ENCODE results near the gene KDF1.
"Not testable (repeated sequence)": the region's sequence is repeated elsewhere in the genome, so short reads cannot be mapped to it uniquely, and the experiment has no call there.

Gene KDF1

DNA sequence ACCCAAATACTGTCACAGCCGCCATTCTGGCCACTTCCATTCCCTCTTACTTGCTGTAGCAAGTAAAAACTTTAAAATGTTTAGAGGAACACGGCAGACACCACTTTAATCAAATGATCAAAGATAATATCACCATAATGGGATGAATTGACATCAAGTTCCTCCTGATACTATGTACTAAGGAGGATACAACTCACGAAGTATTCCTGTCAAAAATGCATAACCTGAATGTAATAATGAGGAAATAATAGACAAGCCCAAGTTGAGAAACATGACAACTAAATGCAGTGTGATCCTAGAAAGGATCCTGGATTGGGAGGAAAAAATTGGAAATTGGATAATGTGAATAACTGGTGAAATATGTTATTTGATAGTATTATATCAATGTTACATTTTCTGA, 3.9 kb downstream of the KDF1 start:
- TF ChIP-seq, protein P1, sequence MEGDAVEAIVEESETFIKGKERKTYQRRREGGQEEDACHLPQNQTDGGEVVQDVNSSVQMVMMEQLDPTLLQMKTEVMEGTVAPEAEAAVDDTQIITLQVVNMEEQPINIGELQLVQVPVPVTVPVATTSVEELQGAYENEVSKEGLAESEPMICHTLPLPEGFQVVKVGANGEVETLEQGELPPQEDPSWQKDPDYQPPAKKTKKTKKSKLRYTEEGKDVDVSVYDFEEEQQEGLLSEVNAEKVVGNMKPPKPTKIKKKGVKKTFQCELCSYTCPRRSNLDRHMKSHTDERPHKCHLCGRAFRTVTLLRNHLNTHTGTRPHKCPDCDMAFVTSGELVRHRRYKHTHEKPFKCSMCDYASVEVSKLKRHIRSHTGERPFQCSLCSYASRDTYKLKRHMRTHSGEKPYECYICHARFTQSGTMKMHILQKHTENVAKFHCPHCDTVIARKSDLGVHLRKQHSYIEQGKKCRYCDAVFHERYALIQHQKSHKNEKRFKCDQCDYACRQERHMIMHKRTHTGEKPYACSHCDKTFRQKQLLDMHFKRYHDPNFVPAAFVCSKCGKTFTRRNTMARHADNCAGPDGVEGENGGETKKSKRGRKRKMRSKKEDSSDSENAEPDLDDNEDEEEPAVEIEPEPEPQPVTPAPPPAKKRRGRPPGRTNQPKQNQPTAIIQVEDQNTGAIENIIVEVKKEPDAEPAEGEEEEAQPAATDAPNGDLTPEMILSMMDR (IDR thresholded peaks at IDR 0.05; ENCODE audit: low read length, missing control alignments), result no peak
- no peak for DNase-seq (ENCODE audit: low read depth)
- no peak overlapping the region for H3K4me3 ChIP-seq (replicated peaks; ENCODE audit: low read depth, low read length)

DNA sequence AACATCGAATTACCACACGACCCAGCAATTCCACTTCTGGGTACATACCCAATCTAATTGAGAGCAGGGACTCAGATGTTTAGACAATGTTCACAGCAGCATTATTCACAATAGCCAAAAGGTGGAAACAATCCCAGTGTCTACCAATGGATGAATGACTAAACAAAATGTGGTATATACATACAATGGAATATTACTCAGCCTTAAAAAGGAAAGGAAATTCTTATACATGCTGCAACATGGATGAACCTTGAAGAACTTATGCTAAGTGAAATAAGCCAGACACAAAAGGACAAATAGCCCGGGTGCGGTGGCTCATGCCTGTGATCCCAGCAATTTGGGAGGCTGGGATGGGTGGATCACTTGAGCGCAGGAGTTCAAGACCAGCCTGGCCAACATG, 6.9 kb downstream of the KDF1 start:
- TF ChIP-seq, protein P1 (IDR thresholded peaks at IDR 0.05; ENCODE audit: low read length, missing control alignments), result no peak
- H3K4me3 ChIP-seq (replicated peaks; ENCODE audit: low read depth, low read length), result no peak overlapping the region
- no peak for DNase-seq (ENCODE audit: low read depth)

DNA sequence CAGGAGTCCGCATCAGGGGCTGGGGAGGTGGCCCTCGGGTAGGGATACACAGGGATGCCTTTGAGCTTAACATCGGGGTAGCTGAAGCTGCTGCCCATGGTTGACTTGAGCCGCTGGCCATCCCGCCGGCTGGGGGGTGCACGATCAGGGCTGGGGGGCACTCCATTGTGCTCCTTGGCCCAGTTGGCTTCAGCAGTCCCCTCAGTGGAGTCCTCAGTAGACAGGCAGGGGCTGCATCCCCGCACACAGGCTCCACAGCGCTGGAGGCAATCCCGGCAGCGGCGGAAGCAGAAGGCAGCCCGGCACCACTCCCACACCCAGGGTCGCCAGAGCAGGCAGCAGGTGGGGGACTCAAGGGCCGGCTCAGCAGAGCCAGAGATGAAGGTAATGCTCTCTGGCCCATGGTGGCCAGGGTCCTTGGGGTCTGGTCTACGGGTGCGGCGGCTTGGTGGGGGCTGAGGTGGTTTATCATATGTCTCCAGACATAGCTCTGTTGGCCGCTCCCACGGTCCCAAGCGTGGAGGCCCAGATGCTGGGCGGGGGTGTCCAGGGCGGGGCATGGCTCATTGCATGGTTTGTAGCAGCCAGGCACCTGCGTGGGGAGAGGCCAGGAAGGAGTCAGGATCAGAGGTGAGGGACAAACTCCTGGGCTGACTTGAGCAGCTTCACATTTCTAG, 8.3 kb downstream of the KDF1 start:
- no peak overlapping the region for H3K4me3 ChIP-seq (replicated peaks; ENCODE audit: low read depth, low read length)
- TF ChIP-seq, protein P1 (IDR thresholded peaks at IDR 0.05; ENCODE audit: low read length, missing control alignments), result no peak
- no peak for DNase-seq (ENCODE audit: low read depth)

DNA sequence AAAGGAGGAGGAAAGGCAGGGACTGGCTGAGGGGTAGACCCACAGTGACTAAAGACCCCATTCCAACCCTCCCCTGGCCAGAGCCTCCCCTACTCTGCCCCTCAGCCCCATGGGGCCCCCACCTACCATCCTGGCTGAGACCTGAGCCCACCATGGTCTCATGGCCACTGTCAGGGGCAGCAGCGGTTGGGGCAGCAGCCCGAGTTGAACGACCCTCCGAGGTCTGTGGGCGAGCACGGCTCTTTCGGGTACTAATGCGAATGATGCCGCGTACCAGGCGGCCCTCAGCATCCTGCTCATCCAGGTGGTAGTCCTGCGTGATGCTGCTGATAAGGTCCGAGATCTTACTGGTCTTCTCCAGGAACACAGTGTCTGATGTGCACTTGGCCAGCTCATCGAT, 9.1 kb downstream of the KDF1 start:
- TF ChIP-seq, protein P1 (IDR thresholded peaks at IDR 0.05; ENCODE audit: low read length, missing control alignments), result no peak
- H3K4me3 ChIP-seq (replicated peaks; ENCODE audit: low read depth, low read length), result no peak overlapping the region
- DNase-seq (ENCODE audit: low read depth), result no peak

DNA sequence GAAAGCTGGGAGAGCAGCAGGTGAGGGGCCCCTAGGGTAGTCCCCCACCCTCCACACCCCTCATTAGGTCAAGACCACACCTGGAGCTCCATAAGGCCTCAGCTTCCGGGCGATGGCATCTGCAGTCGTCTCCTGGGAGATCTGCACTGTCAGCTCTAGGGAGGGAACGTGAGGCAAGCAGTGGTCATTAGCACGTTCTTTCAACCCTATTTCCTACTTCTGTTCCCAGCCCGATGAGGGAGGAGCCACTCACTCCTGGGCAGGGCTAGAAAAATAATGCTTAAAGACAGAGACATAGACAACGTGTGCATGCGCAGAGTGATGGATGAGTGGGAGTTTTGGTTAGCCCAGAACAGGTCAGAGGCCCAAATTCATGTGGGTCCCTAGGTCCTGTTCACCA, 9.7 kb downstream of the KDF1 start:
- no peak overlapping the region for H3K4me3 ChIP-seq (replicated peaks; ENCODE audit: low read depth, low read length)
- DNase-seq (ENCODE audit: low read depth), result no peak
- TF ChIP-seq, protein P1 (IDR thresholded peaks at IDR 0.05; ENCODE audit: low read length, missing control alignments), result no peak

DNA sequence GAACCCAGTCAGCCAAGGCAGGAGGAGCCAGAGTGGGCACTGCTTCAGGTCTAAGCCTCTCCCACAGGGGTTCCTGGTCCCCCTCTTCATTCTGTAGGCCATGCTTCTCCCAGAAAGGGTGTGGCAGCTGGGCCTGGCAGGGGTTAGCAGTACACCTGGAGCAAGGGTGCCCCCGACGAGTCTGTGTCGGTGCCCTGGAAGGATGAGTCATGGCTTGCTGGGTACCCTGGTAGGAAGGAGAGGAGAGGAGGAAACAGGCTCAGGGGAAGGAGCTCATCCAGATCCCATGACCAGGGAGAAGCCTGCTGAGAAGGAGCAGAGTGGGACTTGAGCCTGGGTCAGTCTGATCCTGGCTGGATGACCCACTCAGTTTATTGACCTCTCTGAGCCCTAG, 10.3 kb downstream of the KDF1 start:
- TF ChIP-seq, protein P1 (IDR thresholded peaks at IDR 0.05; ENCODE audit: low read length, missing control alignments), result no peak
- no peak overlapping the region for H3K4me3 ChIP-seq (replicated peaks; ENCODE audit: low read depth, low read length)
- DNase-seq (ENCODE audit: low read depth), result no peak

DNA sequence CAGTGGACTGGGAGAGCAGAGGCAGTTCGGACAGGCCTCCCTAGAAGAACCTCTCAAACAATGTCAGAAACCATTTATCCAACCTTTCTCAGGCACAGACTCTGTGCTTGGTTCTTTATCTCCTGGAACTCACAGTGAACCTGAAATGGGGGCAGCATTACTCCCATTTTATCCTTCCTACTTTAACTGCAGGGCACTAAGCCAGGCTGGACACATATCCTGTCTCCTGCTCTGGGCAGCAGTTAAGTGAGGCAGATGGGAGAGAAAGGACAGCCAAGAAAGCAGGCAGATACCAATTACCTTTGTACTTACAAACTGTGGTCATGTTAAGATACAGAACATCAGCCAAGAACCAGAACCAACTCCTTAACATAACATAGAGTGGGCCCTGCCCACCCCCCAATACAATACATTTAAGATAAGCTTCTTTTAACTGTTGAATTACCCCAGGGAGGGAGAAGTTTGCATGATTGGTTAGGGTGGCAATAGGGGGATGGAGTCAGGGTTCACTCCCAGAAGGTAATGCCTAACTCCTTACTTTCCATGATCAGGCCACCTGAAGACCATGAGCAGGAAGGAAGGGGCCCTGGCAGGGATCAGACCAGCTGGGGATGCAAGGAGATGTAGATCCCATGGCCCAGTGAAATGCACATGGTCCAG, 10.9 kb downstream of the KDF1 start:
- DNase-seq (ENCODE audit: low read depth), result peak; percentile 23
- no peak overlapping the region for H3K4me3 ChIP-seq (replicated peaks; ENCODE audit: low read depth, low read length)
- TF ChIP-seq, protein P1 (IDR thresholded peaks at IDR 0.05; ENCODE audit: low read length, missing control alignments), result no peak

DNA sequence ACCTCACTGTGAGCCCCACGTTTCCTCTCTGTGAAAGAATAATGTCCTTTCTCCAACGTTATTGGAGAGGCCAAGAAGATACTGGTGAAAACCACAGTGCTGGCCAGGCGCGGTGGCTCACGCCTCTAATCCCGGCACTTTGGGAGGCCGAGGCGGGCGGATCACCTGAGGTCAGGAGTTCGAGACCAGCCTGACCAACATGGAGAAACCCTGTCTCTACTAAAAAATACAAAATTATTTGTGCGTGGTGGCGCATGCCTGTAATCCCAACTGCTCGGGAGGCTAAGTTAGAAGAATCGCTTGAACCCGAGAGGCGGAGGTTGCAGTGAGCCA, 11.6 kb downstream of the KDF1 start:
- not testable (repeated sequence) for H3K4me3 ChIP-seq (replicated peaks; ENCODE audit: low read depth, low read length); DNase-seq (ENCODE audit: low read depth)

Data from fibroblast of pulmonary artery (primary cell).